Muscle layer of colon (tissue), 2 donors: Measurements from ENCODE around the gene IL31.

Experiments
- H3K27ac ChIP-seq: one replicate; pipeline ENCODE4 v1.7.0; 2013; ENCODE audit warnings: low read depth, mild to moderate bottlenecking, low read length, moderate library complexity
- H3K27me3 ChIP-seq, 2 donors: one replicate each; pipeline ENCODE4 v1.7.0; 2013; ENCODE audit warnings: low read length in 2 of 2, mild to moderate bottlenecking in 2 of 2; ENCODE audit not compliant: insufficient read depth in 2 of 2, control insufficient read depth in 1 of 2
- H3K36me3 ChIP-seq: one replicate; pipeline ENCODE4 v1.7.0; 2013; ENCODE audit warnings: mild to moderate bottlenecking, low read length; ENCODE audit not compliant: insufficient read depth
- H3K4me1 ChIP-seq: one replicate; pipeline ENCODE4 v1.7.0; 2013; ENCODE audit warnings: mild to moderate bottlenecking, low read length; ENCODE audit not compliant: insufficient read depth
- H3K4me3 ChIP-seq, 2 donors: one replicate each; pipeline ENCODE4 v1.7.0; 2013; ENCODE audit warnings: low read length in 2 of 2, low read depth in 1 of 2, mild to moderate bottlenecking in 1 of 2, moderate library complexity in 1 of 2
- H3K9ac ChIP-seq: one replicate; pipeline ENCODE4 v1.7.0; 2013; ENCODE audit warnings: low read length
- H3K9me3 ChIP-seq: one replicate; pipeline ENCODE4 v1.7.0; 2013; ENCODE audit warnings: mild to moderate bottlenecking, low read length
- donor health status: abdominal sarcoma.
- donor health status: Adenocarcinoma of cecum.

The IL31 gene

DNA sequence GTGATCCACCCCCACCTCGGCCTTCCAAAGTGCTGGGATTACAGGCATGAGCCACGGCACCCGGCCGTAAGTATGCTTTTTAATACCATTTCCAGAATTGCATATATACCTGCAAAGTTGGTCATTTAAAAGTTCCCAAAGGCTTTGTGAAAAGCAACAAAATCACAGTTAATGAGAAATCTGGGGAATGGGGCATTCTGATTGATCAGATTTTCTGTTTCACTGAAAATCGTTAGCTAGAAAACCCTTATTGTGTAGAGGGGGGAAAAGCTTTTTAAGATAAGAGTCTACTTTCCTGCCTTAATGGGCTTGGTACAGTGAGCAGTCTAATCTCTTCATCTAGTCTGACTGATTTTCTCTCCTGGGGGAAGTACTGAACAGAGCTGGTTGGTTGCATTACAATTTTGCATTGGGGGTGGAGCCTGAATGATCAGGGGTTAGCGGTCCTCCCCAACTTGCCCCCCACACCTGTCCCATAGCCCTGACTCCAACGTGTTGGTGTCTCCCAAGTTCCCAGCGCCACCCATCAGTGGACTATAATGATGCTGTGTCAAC lies 23.8 kb downstream of the IL31 start:
- Histone ChIP-seq H3K27ac (no peak overlapping the region), H3K36me3 (peaks cover 7% of the 10 kb centered on the region), H3K27me3 (no peaks in the 10 kb centered on the region), H3K9me3 (no peaks in the 10 kb centered on the region), H3K9ac (no peak overlapping the region), H3K4me1 (peaks cover 4% of the 10 kb centered on the region), H3K4me3 (no peak overlapping the region)

DNA sequence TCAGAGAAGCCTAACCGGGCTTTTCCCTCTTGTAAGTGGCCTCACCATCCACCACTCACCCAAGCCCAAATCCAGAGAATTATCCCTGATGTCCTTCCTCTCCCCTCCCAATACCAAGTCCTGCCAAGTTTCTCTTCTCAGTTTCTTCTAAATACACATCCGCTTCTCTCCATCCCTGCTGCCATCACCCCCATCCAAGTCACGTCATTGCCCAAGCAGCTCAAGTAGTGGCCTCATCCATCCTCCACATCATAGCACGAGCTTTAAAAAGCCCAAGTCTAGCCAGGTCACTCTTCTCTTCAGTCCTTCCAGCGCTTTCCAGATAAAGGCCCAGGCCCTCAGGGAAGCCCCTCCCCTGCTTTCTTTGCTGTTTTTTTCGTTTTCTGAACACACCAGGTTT lies 25.4 kb downstream of the IL31 start:
- Histone ChIP-seq H3K27ac (no peak overlapping the region), H3K9me3 (no peaks in the 10 kb centered on the region), H3K4me1 (peaks cover 4% of the 10 kb centered on the region), H3K4me3 (no peak overlapping the region), H3K27me3 (no peaks in the 10 kb centered on the region), H3K9ac (no peak overlapping the region), H3K36me3 (peaks cover 7% of the 10 kb centered on the region)

DNA sequence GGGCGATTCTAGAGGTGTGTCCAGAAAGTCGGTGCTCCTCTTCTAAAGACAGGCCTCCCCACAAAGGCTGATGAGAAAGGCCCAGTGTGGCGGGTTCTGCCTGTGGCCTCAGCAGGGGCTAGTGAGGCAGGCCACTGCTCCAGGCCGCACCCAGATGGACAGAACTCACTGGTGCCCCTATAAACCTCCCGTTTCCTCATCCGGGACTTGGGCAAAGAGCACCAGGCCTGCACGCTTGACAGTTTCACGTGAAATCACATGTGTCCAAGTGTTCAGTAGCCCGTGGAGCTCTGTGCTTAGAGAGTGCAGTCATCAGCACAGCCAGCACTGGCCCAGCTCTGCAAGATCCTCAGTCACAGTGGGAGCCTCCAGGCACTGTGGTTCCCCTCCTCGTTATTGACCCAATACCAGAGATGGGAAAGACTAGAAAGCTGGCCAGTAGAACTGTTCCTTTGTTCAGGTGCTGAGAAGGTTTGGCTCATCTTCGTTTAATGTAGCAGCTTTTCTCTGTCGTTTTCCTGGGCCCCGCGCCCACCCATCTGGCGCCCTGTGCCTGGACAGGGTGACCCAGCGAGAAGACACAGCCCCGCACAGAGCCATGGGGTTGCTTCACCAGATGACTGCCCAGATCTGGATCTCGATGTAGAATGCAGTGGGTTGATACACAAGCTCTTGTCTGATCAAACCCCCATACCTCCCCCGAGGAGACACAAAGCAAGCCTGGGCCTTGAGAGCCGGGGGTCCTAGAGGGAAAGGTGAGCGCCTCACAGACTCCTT lies 26.3 kb downstream of the IL31 start:
- Histone ChIP-seq H3K4me3 (no peak overlapping the region), H3K9me3 (no peaks in the 10 kb centered on the region), H3K27ac (no peak overlapping the region), H3K27me3 (no peaks in the 10 kb centered on the region), H3K36me3 (peaks cover 11% of the 10 kb centered on the region), H3K9ac (no peak overlapping the region), H3K4me1 (peaks cover 4% of the 10 kb centered on the region)

DNA sequence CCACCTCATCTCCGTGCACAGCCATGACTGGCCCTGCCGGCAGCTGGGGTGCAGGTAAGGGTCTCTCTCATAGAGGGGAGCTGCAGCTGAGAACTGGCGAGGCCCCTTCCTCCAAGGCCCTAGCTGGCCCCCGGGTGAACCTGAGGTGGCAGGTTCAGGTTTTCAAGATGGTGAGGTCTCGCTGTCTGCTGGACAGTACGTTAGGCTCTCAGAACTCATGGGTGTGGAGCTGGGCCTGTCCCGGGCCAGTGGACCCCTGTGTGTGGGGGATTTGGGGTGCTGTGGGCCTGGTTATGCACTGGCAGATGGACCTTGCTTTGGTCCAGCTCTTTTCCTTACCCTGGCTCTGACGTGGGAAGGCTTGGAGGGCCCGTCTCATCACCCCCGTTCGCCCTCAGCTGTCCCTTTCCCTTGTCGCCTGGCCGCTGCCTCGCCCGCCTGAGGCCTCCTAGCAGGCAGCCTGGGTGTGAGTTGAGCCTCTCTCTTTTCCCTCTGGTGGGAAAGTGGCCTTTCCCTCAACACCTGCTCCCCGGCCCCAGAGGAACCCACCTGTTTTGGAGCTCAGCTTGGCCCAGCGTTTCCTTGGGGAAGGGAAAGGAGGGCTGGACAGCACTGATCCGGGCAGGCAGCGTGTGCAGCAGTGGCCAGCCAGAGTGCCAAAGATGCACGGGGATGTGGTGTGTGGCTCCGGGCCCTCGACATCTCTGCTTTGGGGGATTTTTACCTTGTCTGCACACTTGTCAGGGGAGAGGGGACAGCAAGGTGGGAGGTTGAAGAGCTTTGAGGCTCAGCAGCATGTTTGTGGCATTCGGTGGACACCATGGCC lies 28.3 kb downstream of the IL31 start:
- no peaks in the 10 kb centered on the region for H3K9me3 ChIP-seq
- no peak overlapping the region for H3K27ac ChIP-seq
- peaks cover 31% of the 10 kb centered on the region for H3K36me3 ChIP-seq
- H3K27me3 ChIP-seq, result no peaks in the 10 kb centered on the region
- H3K9ac ChIP-seq, result no peak overlapping the region
- H3K4me3 ChIP-seq, result no peak overlapping the region
- H3K4me1 ChIP-seq, result no peaks in the 10 kb centered on the region

DNA sequence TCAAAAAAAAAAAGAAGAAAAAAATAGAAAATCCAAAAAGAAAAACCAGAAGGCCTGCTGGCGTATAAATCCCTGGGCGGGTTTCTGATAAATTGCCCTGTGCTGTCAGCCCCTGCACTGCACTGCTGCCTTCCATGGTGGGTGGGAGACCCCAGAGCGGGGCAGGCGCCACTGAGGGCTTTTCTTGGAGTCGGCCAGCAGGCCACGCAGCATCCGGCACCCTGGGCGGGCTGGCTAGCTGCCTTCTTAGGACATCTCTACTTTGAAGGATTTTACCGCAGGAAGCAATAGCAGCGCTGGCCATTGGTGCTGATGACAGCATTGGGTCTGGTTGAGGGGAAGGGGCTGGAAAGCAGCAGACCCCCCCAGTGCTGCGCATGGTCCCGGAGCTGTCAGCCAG lies 29.1 kb downstream of the IL31 start:
- peaks cover 36% of the 10 kb centered on the region for H3K36me3 ChIP-seq
- no peak overlapping the region for H3K27ac ChIP-seq

DNA sequence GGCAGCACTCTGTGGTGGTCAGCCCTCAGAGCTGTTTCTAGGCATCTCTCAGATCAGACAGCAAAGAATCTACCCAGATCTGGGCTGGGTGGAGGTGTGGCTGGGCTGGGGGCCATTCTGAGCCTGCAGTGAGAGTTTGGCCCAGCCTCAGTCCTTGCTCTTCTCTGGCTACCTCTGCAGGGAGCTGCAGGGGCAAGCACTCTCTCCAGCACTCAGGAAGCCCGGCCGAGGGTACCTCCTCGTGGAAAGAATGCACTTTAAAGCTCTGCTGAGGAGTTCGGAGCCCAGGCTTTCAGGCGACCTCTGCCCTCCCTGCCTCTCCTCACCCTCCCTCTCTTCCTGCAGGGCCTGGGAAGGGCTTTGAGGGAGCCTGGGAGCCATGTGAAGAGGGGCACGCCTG lies 31.2 kb downstream of the IL31 start:
- Histone ChIP-seq H3K27ac (no peak overlapping the region), H3K27me3 (no peaks in the 10 kb centered on the region), H3K4me1 (no peaks in the 10 kb centered on the region), H3K4me3 (no peak overlapping the region), H3K9ac (no peak overlapping the region), H3K36me3 (peaks cover 51% of the 10 kb centered on the region), H3K9me3 (no peaks in the 10 kb centered on the region)

More for the DNA sequence above, 29.1 kb downstream of the IL31 start:
- Histone ChIP-seq H3K4me1 (no peaks in the 10 kb centered on the region), H3K4me3 (no peak overlapping the region), H3K9ac (no peak overlapping the region), H3K27me3 (no peaks in the 10 kb centered on the region), H3K9me3 (no peaks in the 10 kb centered on the region)

DNA sequence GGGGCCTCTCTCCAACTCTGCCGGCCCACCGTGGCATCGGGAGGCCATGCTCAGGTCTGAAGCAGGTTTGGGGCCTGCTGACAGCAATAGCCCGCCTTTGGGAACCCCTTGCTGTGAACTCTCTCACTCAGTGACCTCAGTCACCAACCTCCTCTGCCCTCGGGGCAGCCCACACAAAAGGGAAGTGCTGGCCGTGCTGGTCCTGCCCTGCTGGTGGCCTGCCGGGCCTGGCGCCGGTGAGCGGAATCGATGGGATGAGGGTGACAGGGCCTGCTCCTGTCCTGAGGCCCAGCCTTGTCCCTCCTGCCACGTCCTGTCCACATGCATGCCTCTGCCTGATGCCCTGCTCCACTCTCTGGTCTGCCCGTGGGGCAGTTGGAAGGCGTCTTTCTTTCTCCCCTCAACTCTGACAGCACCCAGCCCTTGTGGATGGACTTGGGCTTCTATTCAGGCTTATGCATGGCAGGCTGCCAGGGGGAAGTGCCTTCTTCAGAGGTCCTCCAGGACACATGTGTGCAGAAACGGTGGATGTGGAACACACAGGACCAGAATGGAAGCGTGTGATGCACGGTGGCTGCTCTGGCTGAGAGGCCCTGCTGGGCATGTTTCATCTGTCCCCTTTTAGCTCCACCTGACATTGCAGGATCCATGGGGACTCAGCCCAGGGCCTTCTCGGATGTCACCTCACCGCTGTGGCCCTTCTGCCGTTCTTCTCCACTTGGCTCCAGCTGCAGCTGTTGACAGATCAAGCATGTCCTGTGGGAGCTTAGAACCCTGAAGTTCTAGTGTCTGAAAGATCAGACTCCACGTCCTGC lies 31.9 kb downstream of the IL31 start:
- H3K4me3 ChIP-seq, result no peak overlapping the region
- H3K4me1 ChIP-seq, result no peaks in the 10 kb centered on the region
- peaks cover 53% of the 10 kb centered on the region for H3K36me3 ChIP-seq
- no peak overlapping the region for H3K27ac ChIP-seq
- H3K9ac ChIP-seq, result no peak overlapping the region
- no peaks in the 10 kb centered on the region for H3K9me3 ChIP-seq
- no peaks in the 10 kb centered on the region for H3K27me3 ChIP-seq

DNA sequence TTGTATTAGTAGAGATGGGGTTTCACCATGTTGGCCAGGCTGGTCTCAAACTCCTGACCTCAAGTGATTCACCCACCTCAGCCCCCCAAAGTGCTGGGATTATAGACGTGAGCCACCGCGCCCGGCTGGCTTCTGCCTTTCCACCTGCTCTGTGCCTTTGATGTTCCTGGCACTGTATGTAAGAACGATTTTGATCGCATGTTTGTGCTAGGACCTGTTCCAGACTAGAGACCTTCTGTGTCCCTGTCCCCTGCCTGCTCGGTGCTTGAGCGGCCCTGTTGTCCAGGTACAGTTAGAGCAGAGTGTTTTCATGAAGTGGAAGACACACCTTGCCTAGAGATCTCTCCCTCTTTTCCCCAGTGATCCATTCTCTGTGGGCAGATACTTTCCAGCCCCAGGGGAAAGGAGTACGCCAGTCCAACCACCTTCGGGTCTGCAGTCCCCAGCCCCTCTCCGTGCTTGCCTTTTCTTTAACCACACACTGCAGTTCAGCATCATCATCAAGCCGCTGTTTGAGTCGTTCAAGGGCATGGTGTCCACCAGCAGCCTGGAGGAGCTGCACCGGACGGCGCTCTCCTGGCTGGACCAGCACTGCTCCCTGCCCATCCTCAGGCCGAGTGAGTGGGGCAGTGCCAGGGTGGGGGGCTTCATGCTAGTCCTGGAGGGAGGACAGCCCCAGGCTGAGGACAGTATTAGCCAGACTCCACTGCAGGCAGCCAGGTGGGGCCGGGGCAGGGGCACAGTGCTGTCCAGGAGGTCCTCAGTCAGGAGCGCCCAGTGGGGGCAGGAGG lies 33.4 kb downstream of the IL31 start:
- no peaks in the 10 kb centered on the region for H3K4me1 ChIP-seq
- peaks cover 62% of the 10 kb centered on the region for H3K36me3 ChIP-seq
- no peak overlapping the region for H3K4me3 ChIP-seq
- no peak overlapping the region for H3K9ac ChIP-seq
- H3K27ac ChIP-seq, result no peak overlapping the region
- H3K9me3 ChIP-seq, result no peaks in the 10 kb centered on the region
- H3K27me3 ChIP-seq, result no peaks in the 10 kb centered on the region

DNA sequence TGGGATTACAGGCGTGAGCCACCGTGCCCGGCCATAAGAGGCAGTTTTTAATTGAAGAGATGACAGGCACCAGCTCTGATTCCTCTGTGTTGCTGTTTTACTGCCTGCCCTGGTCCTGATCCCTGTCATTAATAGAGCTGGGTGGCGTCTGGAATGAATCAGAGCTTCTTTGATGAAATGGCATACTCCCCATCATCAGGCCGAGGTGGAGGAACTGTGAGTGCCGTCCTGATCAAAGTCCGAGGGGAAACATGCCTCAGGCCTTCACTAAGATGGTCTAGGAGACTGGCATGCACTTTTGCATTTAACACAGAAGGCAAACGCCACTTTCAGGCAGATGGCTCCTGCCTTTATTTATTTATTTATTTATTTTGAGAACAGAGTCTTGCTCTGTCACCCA lies 34.1 kb downstream of the IL31 start:
- Histone ChIP-seq H3K27ac (no peak overlapping the region), H3K9me3 (no peaks in the 10 kb centered on the region), H3K4me3 (no peak overlapping the region), H3K4me1 (no peaks in the 10 kb centered on the region), H3K36me3 (peaks cover 69% of the 10 kb centered on the region), H3K9ac (no peak overlapping the region), H3K27me3 (no peaks in the 10 kb centered on the region)

DNA sequence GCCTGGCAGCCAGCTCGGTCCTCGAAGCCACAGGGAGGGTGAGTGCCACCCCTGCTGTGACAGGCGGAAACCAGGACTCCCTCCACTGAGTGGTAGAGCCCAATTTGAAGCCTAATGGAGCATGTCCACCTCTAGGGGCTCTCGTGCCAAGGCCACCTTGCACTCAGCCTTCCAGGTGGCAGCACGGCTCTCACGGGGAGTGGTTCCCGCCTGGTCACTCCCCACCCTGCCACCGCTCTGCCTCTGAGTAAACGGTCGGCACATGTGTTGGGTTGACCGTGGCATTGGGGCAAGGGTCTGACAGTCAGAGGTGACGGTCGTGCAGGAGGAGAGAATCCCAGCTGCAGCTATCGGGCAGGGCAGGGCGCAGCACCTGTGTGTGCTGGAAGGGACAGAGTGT lies 34.8 kb downstream of the IL31 start:
- H3K36me3 ChIP-seq, result peaks cover 72% of the 10 kb centered on the region
- no peaks in the 10 kb centered on the region for H3K9me3 ChIP-seq

More for the DNA sequence above, 34.8 kb downstream of the IL31 start:
- Histone ChIP-seq H3K27ac (no peak overlapping the region), H3K4me3 (no peak overlapping the region), H3K9ac (no peak overlapping the region), H3K27me3 (no peaks in the 10 kb centered on the region), H3K4me1 (no peaks in the 10 kb centered on the region)
